NCI-H69 (cell line): ENCODE measurements around the gene C12orf42.

Source experiments
- DNase-seq: peaks from one replicate; lab custom pipeline; 2025; lab: John Stamatoyannopoulos, UW

The C12orf42 gene

GRCh38 chr12:103268831-103269514 is 226.8 kb downstream of the C12orf42 start:
- peak; percentile 86 for DNase-seq

DNA sequence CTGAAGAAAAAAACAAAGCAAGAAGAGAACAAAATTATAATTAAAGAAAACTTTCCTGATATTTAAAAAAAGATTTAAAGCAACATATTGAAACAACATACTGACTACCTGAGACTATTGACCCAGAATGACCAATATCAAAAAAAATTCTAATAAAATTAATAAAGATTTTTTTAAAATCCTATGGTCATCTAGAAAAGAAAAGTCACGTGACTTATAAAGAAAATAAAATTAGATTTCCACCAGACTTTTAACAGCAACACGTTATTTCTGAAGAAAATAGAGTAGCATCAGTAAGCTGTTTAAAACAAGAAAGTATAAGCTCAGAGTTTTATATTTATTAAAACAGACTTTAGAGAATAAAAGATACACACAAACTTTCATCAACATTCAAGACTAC is 238.0 kb downstream of the C12orf42 start:
- DNase-seq = no peak
